MM.1S (cell line): ENCODE data around the gene CLEC14A.

Source experiments
- CTCF ChIP-seq: fragments of 300-600 bp; sonication (generic); IDR thresholded peaks from 2 replicates; pipeline ENCODE4 v1.5.1; 2016; ENCODE audit warnings: antibody characterized with exemption, low read length, mixed read lengths
- EZH2 ChIP-seq: fragments of 300-600 bp; sonication (generic); optimal IDR thresholded peaks from 2 replicates; pipeline ENCODE3; 2017; ENCODE audit warnings: low read depth, mild to moderate bottlenecking, antibody characterized with exemption, low read length, mixed read lengths
- EZH2phosphoT487 ChIP-seq: fragments of 300-600 bp; sonication (generic); IDR thresholded peaks from 2 replicates; pipeline ENCODE4 v1.6.1; 2018; ENCODE audit warnings: antibody characterized with exemption, low read length

DNA sequence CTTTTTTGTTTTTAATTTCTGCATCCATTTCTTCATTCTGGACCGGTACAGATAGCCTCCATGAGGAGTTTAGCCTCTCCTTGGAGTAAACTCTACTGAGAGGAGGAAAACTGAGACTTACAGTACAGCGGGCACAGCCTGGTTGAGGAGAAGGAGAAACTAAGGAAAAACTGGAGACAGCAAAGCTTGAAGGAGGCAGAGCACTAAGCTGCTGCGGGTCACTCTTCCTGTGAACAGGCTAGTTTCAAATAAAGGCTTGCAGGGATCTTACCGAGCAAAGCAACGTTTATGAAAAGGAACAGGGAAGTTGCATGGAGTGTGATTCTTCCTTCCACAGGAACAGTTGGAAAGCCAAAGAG, 48.5 kb downstream of the CLEC14A start:
- TF ChIP-seq CTCF (no peak), EZH2 (no peak), EZH2phosphoT487 (no peak)
